Activated naive CD4-positive, alpha-beta T cell treated with anti-CD3 and anti-CD28 coated beads, Interleukin-2, amount 10 ng/mL, durations not matched to agents 7 days and 5 days (primary cell): ENCODE results near the gene METRN.
"Not testable (repeated sequence)": the region's sequence is repeated elsewhere in the genome, so short reads cannot be mapped to it uniquely, and the experiment has no call there.

Source experiments
- CTCF ChIA-PET: fragments of 350-600 bp; sonication (Branson Sonifier 250); formaldehyde crosslinking; loops from one replicate; lab custom pipeline; 2021; ENCODE audit warnings: antibody characterized with exemption; lab: Charles Lee
- DNase-seq: peaks from one replicate; pipeline ENCODE4 v3.0.0-alpha.2; 2020
- H3K27ac Mint-ChIP-seq: one replicate; pipeline ENCODE4 v1.8.0; 2021; ENCODE audit warnings: mild to moderate bottlenecking, moderate library complexity, mixed read lengths
- H3K27me3 Mint-ChIP-seq: one replicate; pipeline ENCODE4 v1.8.0; 2021; ENCODE audit warnings: mild to moderate bottlenecking, mixed read lengths
- H3K36me3 Mint-ChIP-seq: one replicate; pipeline ENCODE4 v1.8.0; 2021; ENCODE audit warnings: mixed read lengths
- H3K4me1 Mint-ChIP-seq: one replicate; pipeline ENCODE4 v1.8.0; 2021; ENCODE audit warnings: mixed read lengths
- H3K4me3 Mint-ChIP-seq: one replicate; pipeline ENCODE4 v1.8.0; 2021; ENCODE audit warnings: mild to moderate bottlenecking, moderate library complexity, mixed read lengths
- H3K9me3 Mint-ChIP-seq: one replicate; pipeline ENCODE4 v1.8.0; 2021; ENCODE audit warnings: mixed read lengths

METRN gene

DNA sequence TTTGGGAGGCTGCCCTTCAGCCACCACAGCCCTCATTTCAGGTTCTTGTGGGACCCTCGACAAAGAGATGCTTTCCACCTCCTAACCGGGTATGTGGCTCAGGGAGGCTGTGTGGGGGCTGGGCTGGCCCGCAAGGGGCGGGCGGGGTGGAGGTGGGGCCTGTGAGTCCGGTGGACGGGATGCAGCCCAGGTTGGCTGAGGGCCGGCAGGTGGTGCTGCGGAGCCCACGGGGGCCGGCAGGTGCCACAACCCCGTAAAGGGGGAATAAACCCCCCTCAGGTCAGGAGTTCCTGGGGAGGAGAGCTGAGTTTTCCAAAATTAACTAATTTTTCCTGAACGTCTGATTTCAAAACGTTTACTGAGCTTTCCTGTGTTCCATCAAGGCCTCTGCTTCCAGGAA lies 30.8 kb downstream of the METRN start:
- CTCF ChIA-PET, result interaction anchor here (1.3 kb wide), 1 partner anchor 10 kb away, joined by 3 read pairs; no protein-coding TSS in a partner anchor
- Mint-ChIP-seq H3K27ac (no peak overlapping the region), H3K36me3 (no peaks in the 10 kb centered on the region), H3K4me1 (no peaks in the 10 kb centered on the region), H3K9me3 (no peaks in the 10 kb centered on the region), H3K27me3 (no peaks in the 10 kb centered on the region), H3K4me3 (no peak overlapping the region)
- peak; percentile 35 for DNase-seq

DNA sequence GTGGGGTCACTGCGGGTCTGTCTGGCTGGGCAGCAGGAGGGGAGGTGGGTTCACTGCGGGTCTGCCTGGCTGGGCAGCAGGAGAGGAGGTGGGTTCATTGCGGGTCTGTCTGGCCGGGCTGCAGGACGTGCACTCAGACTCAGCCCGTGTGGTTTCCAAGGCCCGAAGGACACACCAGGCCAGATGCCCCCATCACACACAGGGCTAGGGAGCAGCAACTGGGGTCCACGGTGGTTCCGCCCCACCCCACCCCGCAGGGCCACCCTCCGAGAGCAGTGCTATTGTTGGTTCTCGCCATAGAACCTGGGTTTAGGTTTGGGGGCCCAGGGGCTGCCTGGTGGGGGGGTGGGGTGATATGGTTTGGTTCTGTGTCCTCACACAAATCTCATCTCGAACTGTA lies 31.7 kb downstream of the METRN start:
- peaks cover 4% of the 10 kb centered on the region for H3K27me3 Mint-ChIP-seq

DNA sequence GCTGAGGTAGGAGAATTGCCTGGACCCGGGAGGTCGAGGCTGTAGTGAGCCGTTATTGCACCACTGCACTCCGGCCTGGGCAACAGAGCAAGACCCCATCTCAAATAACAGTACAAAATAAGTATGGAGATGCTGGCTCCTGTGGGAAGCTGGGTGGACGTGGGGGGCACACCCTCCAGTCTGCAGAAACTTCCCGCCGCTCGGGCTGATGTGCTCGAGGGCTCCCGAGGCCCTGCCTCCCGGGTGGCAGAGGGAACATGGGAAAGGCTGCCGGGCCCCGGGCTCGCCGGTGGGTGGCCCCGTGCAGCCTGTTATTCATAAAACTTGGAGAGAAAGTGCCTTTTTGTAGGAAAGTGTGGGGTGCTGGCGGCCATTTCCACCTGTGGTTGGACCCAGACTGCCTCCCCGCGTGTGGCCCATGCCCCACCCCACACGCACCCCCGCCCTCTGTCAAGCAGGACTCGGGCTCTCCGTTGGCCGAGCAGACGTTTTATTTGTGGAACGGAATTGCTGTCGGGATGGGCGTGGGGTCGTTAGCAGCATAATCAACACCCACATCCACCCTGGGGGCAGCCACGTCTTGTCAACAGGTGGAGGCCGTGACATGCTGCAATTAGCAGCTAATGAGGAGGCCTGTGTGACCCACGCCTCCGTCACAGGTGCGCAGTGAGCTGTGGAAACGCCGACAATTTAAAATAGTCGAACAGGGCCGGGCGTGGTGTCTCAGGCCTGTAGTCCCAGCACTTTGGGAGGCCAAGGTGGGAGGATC lies 33.2 kb downstream of the METRN start:
- CTCF ChIA-PET, result no interaction called here
- no peaks in the 10 kb centered on the region for H3K36me3 Mint-ChIP-seq
- no peak overlapping the region for H3K4me3 Mint-ChIP-seq
- no peak for DNase-seq
- H3K27ac Mint-ChIP-seq, result no peak overlapping the region
- no peaks in the 10 kb centered on the region for H3K4me1 Mint-ChIP-seq
- H3K27me3 Mint-ChIP-seq, result peaks cover 4% of the 10 kb centered on the region
- H3K9me3 Mint-ChIP-seq, result no peaks in the 10 kb centered on the region

More for the DNA sequence above, 31.7 kb downstream of the METRN start:
- Mint-ChIP-seq H3K36me3 (no peaks in the 10 kb centered on the region), H3K9me3 (no peaks in the 10 kb centered on the region), H3K4me3 (no peak overlapping the region), H3K27ac (no peak overlapping the region), H3K4me1 (no peaks in the 10 kb centered on the region)
- CTCF ChIA-PET, result no interaction called here
- no peak for DNase-seq

DNA sequence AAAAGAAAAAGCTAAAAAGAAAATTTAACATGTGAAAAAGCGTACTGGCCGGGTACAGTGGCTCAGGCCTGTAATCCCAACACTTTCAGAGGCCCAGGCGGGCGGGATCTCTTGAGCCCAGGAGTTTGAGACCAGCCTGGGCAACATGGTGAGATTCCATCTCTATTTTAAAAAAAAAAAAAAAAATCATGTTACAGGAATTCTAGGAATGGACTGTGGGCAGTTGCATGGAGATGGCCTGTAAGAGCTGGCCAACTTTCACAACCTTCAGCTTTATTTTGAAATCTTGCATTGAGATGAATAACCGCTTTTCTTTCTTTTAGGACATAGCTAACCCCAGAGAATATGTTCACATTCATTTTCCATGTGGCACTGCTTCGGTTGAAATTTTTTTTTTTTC lies 34.1 kb downstream of the METRN start:
- no peak overlapping the region for H3K4me3 Mint-ChIP-seq
- H3K27ac Mint-ChIP-seq, result no peak overlapping the region
- DNase-seq, result no peak
- no peaks in the 10 kb centered on the region for H3K4me1 Mint-ChIP-seq
- no peaks in the 10 kb centered on the region for H3K9me3 Mint-ChIP-seq
- H3K36me3 Mint-ChIP-seq, result no peaks in the 10 kb centered on the region
- CTCF ChIA-PET, result interaction anchor here (0.7 kb wide), 1 partner anchor 29 kb away, joined by 3 read pairs; no protein-coding TSS in a partner anchor
- peaks cover 4% of the 10 kb centered on the region for H3K27me3 Mint-ChIP-seq

DNA sequence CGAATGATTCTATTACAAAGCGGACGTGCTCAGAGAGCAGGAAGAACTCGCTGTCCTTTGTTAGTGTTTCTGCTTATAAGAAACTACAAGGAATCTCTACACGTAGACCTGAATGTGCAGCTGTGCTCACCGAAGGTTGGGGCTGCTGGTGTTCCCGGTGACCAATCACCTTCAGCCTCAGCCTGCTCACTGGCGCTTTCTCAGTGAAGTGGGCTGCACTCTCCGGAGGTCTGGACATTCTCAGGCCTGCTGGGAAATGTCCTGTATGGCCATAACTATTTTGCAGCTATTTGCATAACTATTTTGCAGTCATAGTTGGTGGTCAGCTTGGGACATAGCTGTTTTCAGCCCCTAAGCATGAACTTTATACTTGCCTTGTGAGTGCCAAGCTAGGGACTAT lies 35.6 kb downstream of the METRN start:
- H3K27ac Mint-ChIP-seq, result no peak overlapping the region
- H3K4me3 Mint-ChIP-seq, result no peak overlapping the region
- H3K36me3 Mint-ChIP-seq, result no peaks in the 10 kb centered on the region
- H3K27me3 Mint-ChIP-seq, result peaks cover 4% of the 10 kb centered on the region
- CTCF ChIA-PET, result no interaction called here
- peaks cover 3% of the 10 kb centered on the region for H3K4me1 Mint-ChIP-seq
- DNase-seq, result no peak
- no peaks in the 10 kb centered on the region for H3K9me3 Mint-ChIP-seq

DNA sequence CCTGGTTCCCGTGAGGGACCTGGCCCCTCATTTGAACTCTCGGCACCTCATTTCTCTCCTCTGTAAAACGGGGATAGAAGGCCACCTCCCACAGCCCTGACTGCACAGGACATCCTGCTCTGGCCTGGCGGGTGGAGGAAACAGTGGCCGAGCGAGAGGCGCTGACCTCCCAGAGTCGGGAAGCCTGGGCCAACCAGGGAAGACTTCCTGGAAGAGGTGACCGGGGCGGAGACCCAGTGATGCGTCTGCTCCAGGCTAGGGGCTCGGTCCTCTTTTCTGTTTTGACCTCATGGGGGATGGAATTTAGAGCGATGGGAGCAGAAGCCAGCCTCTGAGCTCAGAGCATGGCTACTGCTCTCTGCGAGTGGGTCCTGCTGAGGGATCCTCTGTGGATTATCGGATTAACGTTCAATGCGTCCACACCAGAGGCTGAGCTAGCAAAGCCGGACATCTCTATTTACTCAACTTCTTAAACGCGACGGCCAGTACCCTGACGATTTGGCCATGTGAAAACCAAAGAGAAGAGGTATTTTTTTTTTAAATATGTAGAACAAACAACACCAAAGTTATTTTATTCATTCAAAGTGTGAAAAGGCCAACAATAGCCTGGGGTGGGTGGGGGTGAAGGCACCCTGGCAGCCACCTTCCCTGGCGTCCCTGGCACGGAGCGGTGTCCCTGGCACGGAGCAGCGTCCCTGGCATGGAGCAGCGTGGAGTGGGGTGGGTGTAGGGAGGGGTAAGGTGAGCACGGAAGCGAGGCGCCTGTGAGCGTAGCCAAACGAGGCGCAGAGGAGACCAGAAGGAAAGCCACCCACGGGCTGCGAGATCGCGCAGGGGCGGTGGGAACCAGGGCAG lies 36.5 kb downstream of the METRN start:
- no peak for DNase-seq
- Mint-ChIP-seq H3K4me1 (peaks cover 3% of the 10 kb centered on the region), H3K9me3 (no peaks in the 10 kb centered on the region), H3K27me3 (peaks cover 4% of the 10 kb centered on the region), H3K27ac (no peak overlapping the region), H3K4me3 (no peak overlapping the region), H3K36me3 (no peaks in the 10 kb centered on the region)
- CTCF ChIA-PET, result interaction anchor here (1.7 kb wide), 1 partner anchor 10 kb away, joined by 3 read pairs; the partner anchor contains the start of gene CIAO3

DNA sequence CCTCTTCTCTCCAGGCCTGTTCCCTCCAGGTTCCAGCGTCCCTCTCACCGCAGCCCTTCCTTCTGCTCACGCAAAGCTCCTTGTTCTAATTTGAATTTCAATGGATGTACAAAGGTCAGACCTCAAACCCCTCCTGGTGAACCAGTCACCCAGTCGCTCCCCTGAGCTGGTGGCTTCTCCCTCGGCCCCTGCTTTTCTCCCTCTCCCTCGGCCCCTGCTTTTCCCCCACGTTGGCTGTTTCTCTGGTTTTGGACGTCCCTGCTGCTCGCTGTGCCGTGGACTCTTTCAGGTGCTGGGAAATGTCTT lies 37.0 kb downstream of the METRN start:
- Mint-ChIP-seq H3K27ac (no peak overlapping the region), H3K4me1 (peaks cover 3% of the 10 kb centered on the region), H3K4me3 (no peak overlapping the region), H3K9me3 (no peaks in the 10 kb centered on the region), H3K36me3 (no peaks in the 10 kb centered on the region), H3K27me3 (peaks cover 4% of the 10 kb centered on the region)
- DNase-seq, result no peak
- CTCF ChIA-PET, result interaction anchor here (1.7 kb wide), 1 partner anchor 11 kb away, joined by 3 read pairs; the partner anchor contains the start of gene CIAO3

DNA sequence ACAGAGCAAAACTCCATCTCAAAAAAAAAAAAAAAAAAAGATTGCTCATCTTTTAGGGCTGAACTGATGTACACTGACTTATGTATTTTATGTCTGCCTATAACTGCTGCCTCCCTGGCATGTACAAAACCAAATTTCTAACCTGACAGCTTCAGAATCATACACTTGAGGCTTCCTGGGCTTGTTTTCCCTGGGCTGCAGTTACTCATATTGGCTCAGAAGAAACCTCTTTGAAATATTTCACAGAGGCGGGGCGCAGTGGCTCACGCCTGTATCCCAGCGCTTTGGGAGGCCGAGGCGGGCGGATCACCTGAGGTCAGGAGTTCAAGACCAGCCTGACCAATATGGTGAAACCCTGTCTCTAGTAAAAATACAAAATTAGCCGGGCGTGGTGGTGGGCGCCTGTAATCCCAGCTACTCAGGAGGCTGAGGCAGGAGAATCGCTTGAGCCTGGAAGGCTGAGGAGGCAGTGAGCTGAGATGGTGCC lies 39.2 kb downstream of the METRN start:
- H3K27ac Mint-ChIP-seq, H3K27me3 Mint-ChIP-seq, H3K4me3 Mint-ChIP-seq, DNase-seq, H3K36me3 Mint-ChIP-seq, H3K9me3 Mint-ChIP-seq, H3K4me1 Mint-ChIP-seq: not testable (repeated sequence)
- CTCF ChIA-PET, result interaction anchor here (1.7 to 2.0 kb wide), 2 partner anchors 14 to 42 kb away, joined by 4 to 5 read pairs; partner anchors contain the start of gene CIAO3

DNA sequence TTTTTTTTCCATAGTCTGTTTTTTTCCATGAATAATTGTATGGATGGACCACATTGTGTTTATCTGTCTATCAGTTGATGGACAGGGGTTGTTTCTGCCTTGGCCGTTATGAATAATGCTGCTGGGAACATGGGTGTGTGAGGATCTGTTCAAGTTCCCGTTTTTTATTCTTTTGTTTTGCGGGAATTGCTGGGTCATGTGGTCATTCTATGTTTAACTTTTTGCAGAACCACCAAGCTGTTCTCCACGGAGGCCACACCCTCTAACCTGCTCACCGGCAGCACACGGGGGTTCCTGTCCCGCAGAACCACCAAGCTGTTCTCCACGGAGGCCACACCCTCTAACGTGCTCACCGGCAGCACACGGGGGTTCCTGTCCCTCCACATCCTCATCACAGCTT lies 39.7 kb downstream of the METRN start:
- no peak overlapping the region for H3K27ac Mint-ChIP-seq
- peaks cover 6% of the 10 kb centered on the region for H3K4me1 Mint-ChIP-seq
- no peak for DNase-seq
- CTCF ChIA-PET, result interaction anchor here (1.7 to 2.0 kb wide), 2 partner anchors 14 to 42 kb away, joined by 4 to 5 read pairs; partner anchors contain the start of gene CIAO3
- no peak overlapping the region for H3K4me3 Mint-ChIP-seq
- H3K27me3 Mint-ChIP-seq, result peaks cover 8% of the 10 kb centered on the region
- H3K36me3 Mint-ChIP-seq, result no peaks in the 10 kb centered on the region
- no peaks in the 10 kb centered on the region for H3K9me3 Mint-ChIP-seq

DNA sequence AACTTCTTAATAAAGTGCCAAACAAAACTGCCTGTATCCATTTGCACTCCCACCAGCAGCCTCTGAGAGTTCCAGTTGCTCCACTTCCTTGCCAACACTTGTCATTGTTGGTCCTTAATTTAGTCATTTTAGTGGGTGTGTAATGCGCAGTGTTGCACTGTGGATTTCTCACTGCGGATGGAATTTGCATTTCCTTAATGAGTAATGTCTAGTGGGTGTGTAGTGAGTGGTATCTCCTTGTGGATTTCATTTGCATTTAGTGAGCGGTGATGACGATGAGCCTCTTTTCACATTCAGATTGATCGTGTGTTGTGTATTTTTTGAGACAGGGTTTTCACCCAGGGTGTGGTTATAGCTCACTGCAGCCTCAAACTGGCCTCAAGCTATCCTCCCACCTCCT lies 41.5 kb downstream of the METRN start:
- no peak for DNase-seq

DNA sequence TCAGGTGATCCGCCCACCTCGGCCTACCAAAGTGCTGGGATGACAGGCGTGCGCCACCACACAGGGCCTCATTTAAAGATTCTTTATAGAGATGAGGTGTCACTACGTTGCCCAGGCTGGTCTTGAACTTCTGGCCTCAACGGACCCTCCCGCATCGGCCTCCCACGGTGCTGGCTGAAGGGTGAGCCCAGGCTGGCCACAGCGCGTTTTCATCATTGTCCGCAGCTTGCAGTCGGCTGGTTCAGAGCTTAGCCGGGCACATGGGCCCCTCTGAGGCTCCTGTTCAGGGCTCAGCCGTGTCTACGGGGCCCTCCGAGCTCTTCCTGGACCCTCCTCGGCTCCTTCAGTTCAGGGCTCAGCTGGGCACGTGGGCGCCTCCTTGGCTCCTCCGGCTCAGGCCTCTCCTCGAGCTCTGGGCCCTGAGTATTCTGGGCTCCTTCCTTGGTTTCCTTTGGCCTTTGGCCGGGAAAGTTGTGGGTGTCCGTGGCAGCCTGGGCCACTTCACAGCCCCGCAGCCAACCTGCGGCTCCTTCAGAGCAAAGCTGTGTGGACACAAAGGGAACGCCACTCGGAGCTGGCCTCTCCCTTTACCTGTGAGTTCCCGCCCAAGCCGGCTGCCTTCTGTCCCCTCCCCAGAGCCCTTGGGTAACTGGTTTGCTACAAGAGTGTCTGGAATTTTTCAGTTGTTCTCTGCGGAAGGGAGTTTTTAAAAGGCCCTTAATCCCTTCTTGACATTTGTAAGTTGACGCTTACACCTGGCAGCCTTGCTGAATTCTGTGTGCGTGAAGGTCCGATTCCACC lies 44.4 kb downstream of the METRN start:
- H3K27ac Mint-ChIP-seq, result no peak overlapping the region
- H3K9me3 Mint-ChIP-seq, result no peaks in the 10 kb centered on the region
- no peaks in the 10 kb centered on the region for H3K36me3 Mint-ChIP-seq
- H3K4me3 Mint-ChIP-seq, result no peak overlapping the region
- H3K4me1 Mint-ChIP-seq, result peaks cover 6% of the 10 kb centered on the region
- CTCF ChIA-PET, result interaction anchor here (1.0 kb wide), 1 partner anchor 27 kb away, joined by 3 read pairs; no protein-coding TSS in a partner anchor
- H3K27me3 Mint-ChIP-seq, result peaks cover 4% of the 10 kb centered on the region
- no peak for DNase-seq

More for the DNA sequence above, 41.5 kb downstream of the METRN start:
- CTCF ChIA-PET, result interaction anchor here (0.7 to 1.0 kb wide), 2 partner anchors 28 to 32 kb away, joined by 3 read pairs; no protein-coding TSS in a partner anchor
- Mint-ChIP-seq H3K36me3 (no peaks in the 10 kb centered on the region), H3K27me3 (peaks cover 4% of the 10 kb centered on the region), H3K4me3 (no peak overlapping the region), H3K4me1 (peaks cover 6% of the 10 kb centered on the region), H3K27ac (no peak overlapping the region), H3K9me3 (no peaks in the 10 kb centered on the region)

DNA sequence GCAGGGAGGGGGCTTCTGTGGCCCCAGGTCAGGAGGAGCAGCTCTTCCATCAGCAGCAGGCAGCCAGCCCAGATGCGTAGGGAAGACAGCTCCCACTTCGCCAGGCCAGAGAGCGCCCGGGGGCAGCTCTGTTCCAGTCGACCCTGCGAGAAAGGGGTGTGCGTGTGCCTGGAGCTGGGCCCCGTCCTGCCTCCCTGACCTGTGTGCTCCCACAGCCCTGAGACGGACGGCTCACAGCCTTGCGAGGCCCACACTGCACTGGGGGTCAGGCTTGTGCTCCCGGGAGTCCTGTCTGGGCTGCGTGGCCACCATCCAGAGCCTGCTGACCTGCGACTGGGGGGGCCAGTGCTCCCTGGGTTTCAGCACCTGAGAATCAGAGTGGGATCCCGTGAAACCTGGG lies 45.1 kb downstream of the METRN start:
- H3K36me3 Mint-ChIP-seq, result no peaks in the 10 kb centered on the region
- CTCF ChIA-PET, result no interaction called here
- no peak overlapping the region for H3K27ac Mint-ChIP-seq
- peaks cover 4% of the 10 kb centered on the region for H3K27me3 Mint-ChIP-seq
- no peak overlapping the region for H3K4me3 Mint-ChIP-seq
- H3K4me1 Mint-ChIP-seq, result peaks cover 3% of the 10 kb centered on the region
- no peak for DNase-seq
- no peaks in the 10 kb centered on the region for H3K9me3 Mint-ChIP-seq

DNA sequence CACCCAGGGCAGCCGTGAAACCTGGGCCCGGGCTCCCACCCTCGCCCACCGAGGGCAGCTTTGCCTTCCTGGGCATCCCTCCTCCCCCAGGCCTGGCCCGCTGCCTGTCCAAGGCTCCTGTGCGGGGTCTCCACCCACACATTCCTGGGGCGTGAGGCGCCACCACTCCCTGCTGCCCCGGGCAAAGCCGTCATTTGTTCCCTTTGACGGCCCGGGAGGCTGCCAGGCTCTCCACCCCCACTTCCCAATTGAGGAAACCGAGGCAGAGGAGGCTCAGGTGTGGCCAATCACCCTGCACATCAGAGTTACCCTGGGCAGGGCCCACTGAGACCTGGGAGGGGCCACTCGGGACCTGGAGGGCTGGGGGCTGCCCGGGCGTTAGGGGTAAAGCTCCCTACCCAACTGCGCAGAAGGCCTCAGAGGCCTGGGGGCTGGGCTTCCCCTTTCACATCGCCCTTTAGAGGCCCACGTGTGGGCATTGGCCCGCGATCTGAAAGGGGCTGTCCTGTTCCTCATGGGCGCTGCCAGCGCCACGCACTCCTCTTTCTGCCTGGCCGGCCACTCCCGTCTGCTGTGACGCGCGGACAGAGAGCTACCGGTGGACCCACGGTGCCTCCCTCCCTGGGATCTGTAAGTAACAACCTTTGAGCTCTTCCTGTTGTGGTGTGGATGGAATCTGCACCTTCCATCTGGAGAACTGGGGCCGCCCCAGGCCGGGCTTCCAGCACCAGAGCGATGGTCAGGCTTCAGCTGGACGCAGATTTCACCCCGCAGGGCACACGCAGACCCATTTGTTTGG lies 45.8 kb downstream of the METRN start, which contains the start of gene MSLN:
Gene MSLN, plus strand, starts transcription at position 190 of the 799 bp plus-strand sequence. CDS start 1,947 bp downstream, outside the sequence.
- Mint-ChIP-seq H3K4me1 (peaks cover 3% of the 10 kb centered on the region), H3K27me3 (peaks cover 4% of the 10 kb centered on the region), H3K36me3 (no peaks in the 10 kb centered on the region), H3K27ac (no peak within 1 kb of the TSS), H3K9me3 (no peaks in the 10 kb centered on the region), H3K4me3 (no peak within 1 kb of the TSS)
- CTCF ChIA-PET, result no interaction called here
- no peak for DNase-seq
